ENCODE results near the gene TMEM87A.
"Not testable (repeated sequence)": the region's sequence is repeated elsewhere in the genome, so short reads cannot be mapped to it uniquely, and the experiment has no call there.

The TMEM87A gene

GRCh38 chr15:42228981-42229380, 44.3 kb downstream of the TMEM87A start:
- peaks cover 44% of the 10 kb centered on the region for H3K36me3 Mint-ChIP-seq
- not testable (repeated sequence) for H3K27ac Mint-ChIP-seq, H3K9me3 Mint-ChIP-seq, H3K27me3 Mint-ChIP-seq, H3K4me1 Mint-ChIP-seq, H3K4me3 Mint-ChIP-seq, ATAC-seq

DNA sequence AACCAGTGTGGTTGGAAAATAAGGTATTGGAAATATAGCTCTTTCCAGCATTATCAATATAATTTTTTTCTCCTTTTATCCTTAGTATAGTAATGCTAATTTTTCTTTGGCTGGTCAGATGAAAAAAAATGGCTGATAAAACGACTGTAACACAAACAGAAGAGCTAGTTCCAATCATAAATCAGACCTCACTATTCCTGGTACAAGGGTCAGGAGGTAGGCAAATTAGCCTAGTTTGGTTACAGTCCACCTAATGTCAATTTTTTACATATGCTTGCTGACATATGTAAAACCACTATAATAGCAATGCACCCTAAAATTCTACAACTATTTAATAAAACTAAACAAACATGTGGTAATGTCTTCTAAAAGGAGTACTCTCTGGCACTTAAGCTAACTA, 45.2 kb downstream of the TMEM87A start:
- Mint-ChIP-seq H3K36me3 (peaks cover 43% of the 10 kb centered on the region), H3K9me3 (no peaks in the 10 kb centered on the region), H3K27ac (no peak overlapping the region), H3K4me3 (no peak overlapping the region), H3K4me1 (no peaks in the 10 kb centered on the region), H3K27me3 (no peaks in the 10 kb centered on the region)
- ATAC-seq: no peak

GRCh38 chr15:42226648-42227047, 46.6 kb downstream of the TMEM87A start:
- no peak for ATAC-seq
- H3K9me3 Mint-ChIP-seq: no peaks in the 10 kb centered on the region
- no peaks in the 10 kb centered on the region for H3K27me3 Mint-ChIP-seq
- H3K27ac Mint-ChIP-seq: no peak overlapping the region
- H3K4me1 Mint-ChIP-seq: no peaks in the 10 kb centered on the region
- no peak overlapping the region for H3K4me3 Mint-ChIP-seq
- H3K36me3 Mint-ChIP-seq: peaks cover 42% of the 10 kb centered on the region

GRCh38 chr15:42220216-42220615, 53.0 kb downstream of the TMEM87A start:
- no peaks in the 10 kb centered on the region for H3K27me3 Mint-ChIP-seq
- H3K36me3 Mint-ChIP-seq: peaks cover 49% of the 10 kb centered on the region

DNA sequence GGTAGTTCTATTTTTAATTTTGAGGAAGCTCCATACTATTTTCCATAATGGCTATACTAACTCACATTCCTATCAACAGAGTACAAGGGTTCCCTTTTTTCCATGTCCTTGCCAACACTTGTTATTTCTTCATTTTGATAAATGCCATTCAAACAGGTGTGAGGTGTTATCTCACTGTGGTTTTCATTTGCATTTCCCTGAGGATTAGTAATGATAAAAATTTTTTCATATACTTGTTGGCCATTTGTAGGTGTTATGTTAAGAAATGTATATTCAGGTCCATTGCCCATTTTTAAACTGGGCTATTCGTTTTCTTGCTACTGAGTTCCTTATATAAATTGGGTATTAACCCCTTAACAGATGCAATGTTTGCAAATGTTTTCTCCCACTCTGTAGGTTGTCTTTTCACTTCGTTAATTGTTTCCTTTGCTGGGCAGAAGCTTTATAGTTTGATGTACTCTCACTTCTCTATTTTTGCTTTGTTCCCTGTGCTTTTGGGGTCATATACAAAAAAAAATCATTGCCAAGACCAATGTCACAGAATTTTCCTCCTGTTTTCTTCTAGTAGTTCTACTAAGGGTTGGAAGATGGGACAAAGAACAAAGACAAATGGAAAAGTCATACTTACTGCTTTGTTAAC, 54.2 kb downstream of the TMEM87A start:
- peak; percentile 73 for ATAC-seq
- no peak overlapping the region for H3K4me3 Mint-ChIP-seq
- no peaks in the 10 kb centered on the region for H3K27me3 Mint-ChIP-seq
- peak overlapping the region; percentile 52 for H3K27ac Mint-ChIP-seq
- peaks cover 48% of the 10 kb centered on the region for H3K36me3 Mint-ChIP-seq
- no peaks in the 10 kb centered on the region for H3K9me3 Mint-ChIP-seq
- H3K4me1 Mint-ChIP-seq: peaks cover 15% of the 10 kb centered on the region

More at GRCh38 chr15:42220216-42220615, 53.0 kb downstream of the TMEM87A start:
- no peak overlapping the region for H3K27ac Mint-ChIP-seq
- no peaks in the 10 kb centered on the region for H3K9me3 Mint-ChIP-seq
- no peak for ATAC-seq
- H3K4me1 Mint-ChIP-seq: peaks cover 15% of the 10 kb centered on the region
- H3K4me3 Mint-ChIP-seq: no peak overlapping the region

DNA sequence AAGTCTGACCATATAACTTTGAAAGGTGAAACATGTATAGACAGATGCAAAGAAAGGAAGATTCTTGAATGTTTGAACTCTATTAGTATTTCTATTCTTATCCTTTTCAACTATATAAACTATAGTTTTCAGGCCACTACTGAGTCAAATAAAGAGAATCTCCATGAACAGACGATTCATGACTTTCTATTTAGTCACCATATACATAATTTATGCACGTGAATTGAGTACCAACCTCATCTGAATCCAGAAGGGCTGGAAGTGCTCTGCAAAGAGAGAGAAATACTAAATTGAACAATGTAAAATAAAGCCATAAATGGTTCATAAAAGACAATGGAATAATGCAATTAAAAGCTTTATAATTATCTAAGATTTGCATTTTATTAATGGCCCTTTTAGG, 55.7 kb downstream of the TMEM87A start:
- Mint-ChIP-seq H3K4me1 (peaks cover 15% of the 10 kb centered on the region), H3K4me3 (no peak overlapping the region), H3K36me3 (peaks cover 58% of the 10 kb centered on the region), H3K9me3 (no peaks in the 10 kb centered on the region), H3K27me3 (no peaks in the 10 kb centered on the region), H3K27ac (no peak overlapping the region)
- no peak for ATAC-seq

GRCh38 chr15:42215913-42216829, 57.1 kb downstream of the TMEM87A start:
- no peak for ATAC-seq
- H3K36me3 Mint-ChIP-seq: peaks cover 63% of the 10 kb centered on the region
- H3K27ac Mint-ChIP-seq: no peak overlapping the region

GRCh38 chr15:42214600-42214999, 58.6 kb downstream of the TMEM87A start:
- Mint-ChIP-seq H3K27ac (no peak overlapping the region), H3K4me3 (no peak overlapping the region), H3K4me1 (peaks cover 14% of the 10 kb centered on the region), H3K27me3 (no peaks in the 10 kb centered on the region), H3K9me3 (no peaks in the 10 kb centered on the region), H3K36me3 (peaks cover 66% of the 10 kb centered on the region)
- no peak for ATAC-seq

More at GRCh38 chr15:42215913-42216829, 57.1 kb downstream of the TMEM87A start:
- H3K4me3 Mint-ChIP-seq: no peak overlapping the region
- no peaks in the 10 kb centered on the region for H3K9me3 Mint-ChIP-seq
- no peaks in the 10 kb centered on the region for H3K27me3 Mint-ChIP-seq
- H3K4me1 Mint-ChIP-seq: peaks cover 15% of the 10 kb centered on the region

GRCh38 chr15:42213511-42213910, 59.7 kb downstream of the TMEM87A start:
- no peak for ATAC-seq
- H3K36me3 Mint-ChIP-seq: peaks cover 56% of the 10 kb centered on the region
- H3K27ac Mint-ChIP-seq: no peak overlapping the region
- H3K4me1 Mint-ChIP-seq: peaks cover 3% of the 10 kb centered on the region
- H3K9me3 Mint-ChIP-seq: no peaks in the 10 kb centered on the region
- no peak overlapping the region for H3K4me3 Mint-ChIP-seq
- H3K27me3 Mint-ChIP-seq: no peaks in the 10 kb centered on the region

GRCh38 chr15:42210696-42211095, 62.5 kb downstream of the TMEM87A start:
- Mint-ChIP-seq H3K27me3 (no peaks in the 10 kb centered on the region), H3K9me3 (no peaks in the 10 kb centered on the region)

GRCh38 chr15:42207674-42208579, 65.3 kb downstream of the TMEM87A start, which contains the start of gene VPS39:
VPS39 (minus strand) TSS chr15:42208304; CDS start chr15:42208153, 151 bp downstream.
- Mint-ChIP-seq H3K4me1 (peaks cover 45% of the 10 kb centered on the region), H3K9me3 (no peaks in the 10 kb centered on the region), H3K36me3 (peaks cover 28% of the 10 kb centered on the region), H3K27ac (peak within 1 kb of the TSS; percentile 95), H3K4me3 (peak within 1 kb of the TSS; percentile 97), H3K27me3 (no peaks in the 10 kb centered on the region)
- ATAC-seq: peak; percentile 99

More at GRCh38 chr15:42210696-42211095, 62.5 kb downstream of the TMEM87A start:
- peaks cover 25% of the 10 kb centered on the region for H3K4me1 Mint-ChIP-seq
- ATAC-seq: no peak
- H3K27ac Mint-ChIP-seq: no peak overlapping the region
- H3K36me3 Mint-ChIP-seq: peaks cover 42% of the 10 kb centered on the region
- H3K4me3 Mint-ChIP-seq: no peak overlapping the region

DNA sequence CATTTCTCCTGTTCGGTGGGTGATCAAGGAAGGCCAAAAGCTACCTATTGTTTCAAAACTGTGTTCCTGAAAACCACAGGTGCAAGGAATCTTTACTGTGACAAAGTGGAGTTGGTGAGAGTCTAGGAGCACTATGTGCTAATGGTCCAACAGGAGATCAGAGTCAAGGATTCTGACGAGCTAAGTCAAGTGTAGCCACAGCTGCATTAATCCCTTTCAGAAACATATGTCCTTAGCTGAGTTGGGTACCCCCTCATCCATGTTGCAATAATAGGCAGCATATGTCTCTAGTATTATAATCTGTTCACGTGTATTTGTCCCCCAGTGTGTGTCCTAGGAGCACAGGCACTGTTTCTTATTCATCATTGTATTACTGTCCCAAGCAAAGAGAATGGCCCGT, 66.8 kb downstream of the TMEM87A start:
- Mint-ChIP-seq H3K4me1 (peaks cover 45% of the 10 kb centered on the region), H3K27me3 (no peaks in the 10 kb centered on the region), H3K4me3 (peak overlapping the region; percentile 37)

DNA sequence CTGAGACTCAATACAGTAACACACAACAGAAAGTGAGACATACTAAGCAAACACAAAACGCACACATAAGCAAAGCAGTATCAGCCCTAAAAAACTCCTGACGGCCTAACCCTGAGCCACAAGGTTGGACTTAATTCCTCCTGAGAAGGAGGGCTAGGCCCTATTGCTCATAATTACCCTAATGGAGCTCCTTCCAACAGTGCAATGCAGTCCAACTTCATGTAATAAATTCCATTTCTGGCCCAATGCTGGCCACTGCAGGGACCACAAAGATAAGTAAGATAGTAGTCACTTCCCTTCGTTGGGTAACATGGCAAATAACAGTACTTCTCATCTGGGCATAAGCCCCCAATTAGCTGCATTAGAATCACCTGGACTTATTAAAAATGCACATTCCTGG, 69.3 kb downstream of the TMEM87A start:
- H3K27me3 Mint-ChIP-seq: no peaks in the 10 kb centered on the region
- no peaks in the 10 kb centered on the region for H3K9me3 Mint-ChIP-seq
- peaks cover 35% of the 10 kb centered on the region for H3K36me3 Mint-ChIP-seq
- peaks cover 49% of the 10 kb centered on the region for H3K4me1 Mint-ChIP-seq
- no peak overlapping the region for H3K4me3 Mint-ChIP-seq
- ATAC-seq: no peak
- no peak overlapping the region for H3K27ac Mint-ChIP-seq

More for the DNA sequence above, 66.8 kb downstream of the TMEM87A start:
- peaks cover 27% of the 10 kb centered on the region for H3K36me3 Mint-ChIP-seq
- H3K9me3 Mint-ChIP-seq: no peaks in the 10 kb centered on the region
- no peak overlapping the region for H3K27ac Mint-ChIP-seq
- no peak for ATAC-seq

GRCh38 chr15:42202653-42203052, 70.6 kb downstream of the TMEM87A start:
- no peaks in the 10 kb centered on the region for H3K9me3 Mint-ChIP-seq
- no peak overlapping the region for H3K27ac Mint-ChIP-seq
- no peaks in the 10 kb centered on the region for H3K27me3 Mint-ChIP-seq
- H3K4me1 Mint-ChIP-seq: peaks cover 44% of the 10 kb centered on the region
- H3K36me3 Mint-ChIP-seq: peaks cover 39% of the 10 kb centered on the region
- ATAC-seq: no peak
- H3K4me3 Mint-ChIP-seq: no peak overlapping the region

- Mint-ChIP-seq H3K27ac (no peak overlapping the region), H3K9me3 (no peaks in the 10 kb centered on the region), H3K4me1 (peaks cover 36% of the 10 kb centered on the region), H3K36me3 (peaks cover 48% of the 10 kb centered on the region), H3K4me3 (no peak overlapping the region), H3K27me3 (no peaks in the 10 kb centered on the region)
- no peak for ATAC-seq
Measured at GRCh38 chr15:42201801-42202200, 71.4 kb downstream of the TMEM87A start.

Data from stimulated activated memory B cell treated with anti-CD40 and anti-IgM and Interleukin-4, amounts not matched to agents 10 μg/mL and 1 μg/mL and 100 μg/mL, for 72 hours (primary cell).